RWPE1 (cell line): ENCODE measurements around the gene GCSAM.

Source experiments
- CTCF ChIA-PET: fragments of 350-600 bp; sonication (Branson Sonifier 250); formaldehyde crosslinking; extraction: SDS; loops from one replicate; lab custom pipeline; 2021; lab: Yijun Ruan, JAX
- POLR2A ChIA-PET: fragments of 400-600 bp; formaldehyde crosslinking; extraction: SDS; loops from one replicate; lab custom pipeline; 2020; ENCODE audit warnings: antibody characterized with exemption; ENCODE audit not compliant: low non-redundant PET; lab: Yijun Ruan, JAX
- DNase-seq: peaks from one replicate; pipeline ENCODE4 v3.0.0; 2012; ENCODE audit warnings: low spot score
- H3K27ac ChIP-seq: fragments of 450-650 bp; 2 replicates; pipeline ENCODE4 v1.5.1; 2017
- TF ChIP-seq, protein P1 (sequence below): fragments of 450-650 bp; conservative IDR thresholded peaks from 2 replicates; pipeline ENCODE4 v1.5.1; 2017; ENCODE audit warnings: low read depth, mild to moderate bottlenecking

GCSAM gene

DNA sequence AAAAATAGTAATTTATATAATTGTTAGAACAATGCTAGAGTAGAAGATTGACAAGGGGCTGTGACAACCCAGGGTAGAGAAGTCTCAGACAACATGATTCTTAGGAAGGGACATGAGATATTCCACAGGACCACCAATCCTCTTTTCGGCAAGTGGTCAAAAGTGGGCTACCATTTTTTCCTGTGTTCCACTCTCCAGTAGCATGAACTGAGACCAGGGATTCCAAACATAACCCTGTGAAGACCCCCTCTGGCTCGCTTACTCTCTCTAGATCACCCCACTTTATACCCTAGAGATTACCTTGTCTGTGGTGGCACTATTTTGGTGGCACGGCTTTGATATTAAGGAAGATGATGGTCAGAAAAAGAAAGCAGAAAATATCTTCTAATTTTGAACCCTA lies 960 bp downstream of the GCSAM start:
- no peak for DNase-seq
- POLR2A ChIA-PET = no interaction called here
- CTCF ChIA-PET = no interaction called here
- TF ChIP-seq, protein P1, sequence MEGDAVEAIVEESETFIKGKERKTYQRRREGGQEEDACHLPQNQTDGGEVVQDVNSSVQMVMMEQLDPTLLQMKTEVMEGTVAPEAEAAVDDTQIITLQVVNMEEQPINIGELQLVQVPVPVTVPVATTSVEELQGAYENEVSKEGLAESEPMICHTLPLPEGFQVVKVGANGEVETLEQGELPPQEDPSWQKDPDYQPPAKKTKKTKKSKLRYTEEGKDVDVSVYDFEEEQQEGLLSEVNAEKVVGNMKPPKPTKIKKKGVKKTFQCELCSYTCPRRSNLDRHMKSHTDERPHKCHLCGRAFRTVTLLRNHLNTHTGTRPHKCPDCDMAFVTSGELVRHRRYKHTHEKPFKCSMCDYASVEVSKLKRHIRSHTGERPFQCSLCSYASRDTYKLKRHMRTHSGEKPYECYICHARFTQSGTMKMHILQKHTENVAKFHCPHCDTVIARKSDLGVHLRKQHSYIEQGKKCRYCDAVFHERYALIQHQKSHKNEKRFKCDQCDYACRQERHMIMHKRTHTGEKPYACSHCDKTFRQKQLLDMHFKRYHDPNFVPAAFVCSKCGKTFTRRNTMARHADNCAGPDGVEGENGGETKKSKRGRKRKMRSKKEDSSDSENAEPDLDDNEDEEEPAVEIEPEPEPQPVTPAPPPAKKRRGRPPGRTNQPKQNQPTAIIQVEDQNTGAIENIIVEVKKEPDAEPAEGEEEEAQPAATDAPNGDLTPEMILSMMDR = no peak
- no peak overlapping the region for H3K27ac ChIP-seq

DNA sequence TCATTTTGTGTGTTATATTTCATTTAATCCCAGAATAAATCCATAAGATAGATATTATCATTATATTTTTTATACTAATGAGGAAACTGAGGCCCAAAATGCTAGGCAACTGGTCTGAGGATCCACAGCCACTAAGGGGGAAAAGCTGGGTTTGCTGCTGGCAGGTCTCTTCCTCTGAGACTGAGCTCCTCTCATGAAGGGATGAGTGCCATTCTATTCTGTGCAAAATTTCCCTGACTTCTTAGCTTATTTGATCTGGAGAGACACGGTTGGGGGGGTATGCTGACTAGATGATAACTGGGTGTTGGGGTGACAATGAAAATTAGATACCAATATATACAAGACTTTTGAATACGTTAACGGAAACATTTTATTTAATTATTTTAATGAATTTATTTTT lies 1.9 kb downstream of the GCSAM start:
- H3K27ac ChIP-seq = no peak overlapping the region
- no peak for DNase-seq
- ChIA-PET CTCF (no interaction called here), POLR2A (no interaction called here)
- TF ChIP-seq, protein P1 = no peak

DNA sequence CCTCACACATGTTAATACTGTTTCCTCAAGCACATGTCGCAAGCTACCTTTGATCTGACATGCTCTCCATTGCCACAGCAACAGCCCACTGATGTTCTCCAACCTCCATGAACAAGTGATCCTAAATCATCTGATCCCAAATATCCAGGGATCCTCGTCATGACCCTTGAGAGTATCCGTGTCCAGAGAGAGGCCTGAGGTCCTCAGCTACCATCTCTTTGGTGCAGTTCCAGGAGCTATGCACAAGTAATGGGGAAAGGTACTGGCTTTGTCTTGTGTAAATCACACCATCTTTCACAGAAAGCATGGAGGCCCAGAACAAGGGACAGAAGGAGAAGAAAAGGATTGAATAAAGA lies 2.4 kb downstream of the GCSAM start:
- H3K27ac ChIP-seq = no peak overlapping the region
- no peak for DNase-seq
- ChIA-PET POLR2A (no interaction called here), CTCF (no interaction called here)
- TF ChIP-seq, protein P1 = no peak

DNA sequence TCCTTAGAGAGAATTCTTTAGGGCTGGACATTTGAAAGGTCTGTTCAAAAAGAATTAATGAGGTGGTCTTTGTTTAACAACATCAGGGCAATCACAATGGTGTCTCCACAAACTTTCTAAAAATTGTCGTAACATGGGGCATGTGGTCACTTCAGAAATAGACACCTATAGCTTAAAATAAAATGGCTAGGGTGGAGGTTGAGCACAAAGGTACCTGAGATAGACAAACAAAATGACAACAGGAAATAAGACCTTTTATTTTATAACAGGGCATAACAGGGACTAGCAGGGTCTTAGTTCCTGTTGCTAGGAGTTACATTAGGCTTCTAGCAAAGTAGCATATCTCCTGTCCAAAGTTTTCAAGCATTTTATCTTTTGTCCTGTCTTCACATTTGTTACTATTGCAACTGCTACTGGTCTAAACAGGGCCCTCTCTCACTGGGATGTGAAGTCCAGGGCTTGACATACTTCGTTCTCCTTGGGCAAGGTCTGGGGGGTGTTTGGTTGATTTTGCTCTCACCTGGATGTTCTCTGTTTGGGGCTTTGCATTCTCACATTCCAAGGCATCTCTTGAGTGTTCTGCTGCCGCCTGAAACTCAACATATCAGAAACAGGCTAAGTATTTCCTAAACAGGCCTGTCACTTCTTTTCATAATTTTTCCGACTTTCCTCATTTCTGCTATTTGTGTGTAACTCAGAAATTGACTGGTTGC lies 3.0 kb downstream of the GCSAM start:
- no peak for DNase-seq
- TF ChIP-seq, protein P1 = no peak
- H3K27ac ChIP-seq = no peak overlapping the region
- ChIA-PET CTCF (no interaction called here), POLR2A (no interaction called here)

DNA sequence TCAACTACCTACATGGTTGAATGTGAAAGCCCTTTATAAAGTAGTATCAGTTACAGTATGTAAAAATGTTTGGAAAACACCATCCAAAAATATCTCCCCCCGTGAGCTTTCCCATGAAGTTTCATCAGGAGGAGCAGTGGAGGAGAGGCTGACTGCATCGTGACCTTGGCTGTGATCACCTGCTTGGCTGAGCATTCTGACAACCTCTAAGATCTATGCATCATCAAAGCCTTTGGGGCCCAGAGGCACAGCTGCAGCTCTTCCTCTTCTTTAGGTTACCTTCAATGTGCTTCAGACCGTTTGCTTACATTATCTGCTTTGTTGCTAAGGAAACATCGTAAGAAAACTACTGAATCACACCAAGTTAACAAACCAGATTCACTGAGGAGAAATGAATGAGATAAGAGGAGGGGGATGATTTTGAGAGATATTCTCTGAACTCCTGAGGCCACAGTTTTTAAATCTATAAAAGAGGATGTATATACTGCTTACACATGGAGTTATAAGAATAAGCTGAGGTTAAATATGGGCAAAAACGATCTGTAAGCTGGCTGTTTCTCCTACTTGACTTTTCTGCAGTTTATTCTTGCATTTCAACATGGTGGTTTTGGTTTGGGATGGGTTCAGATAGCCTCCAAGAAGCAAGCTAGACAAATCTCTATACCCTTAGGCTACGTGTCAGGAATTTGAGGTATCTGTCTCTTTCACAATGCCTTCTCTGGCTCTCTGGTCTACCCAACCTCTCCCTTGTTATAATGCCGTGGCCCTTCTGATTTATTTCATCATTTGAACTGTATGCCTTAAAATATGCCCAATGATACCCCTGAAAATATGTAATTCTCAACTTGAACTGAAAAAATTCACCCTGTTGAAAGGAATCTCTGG lies 4.0 kb downstream of the GCSAM start:
- no peak overlapping the region for H3K27ac ChIP-seq
- DNase-seq = peak; percentile 47
- ChIA-PET POLR2A (no interaction called here), CTCF (interaction anchor here (0.6 kb wide), 1 partner anchor 1247 kb away, joined by 3 read pairs; no protein-coding TSS in a partner anchor)
- TF ChIP-seq, protein P1 = no peak

DNA sequence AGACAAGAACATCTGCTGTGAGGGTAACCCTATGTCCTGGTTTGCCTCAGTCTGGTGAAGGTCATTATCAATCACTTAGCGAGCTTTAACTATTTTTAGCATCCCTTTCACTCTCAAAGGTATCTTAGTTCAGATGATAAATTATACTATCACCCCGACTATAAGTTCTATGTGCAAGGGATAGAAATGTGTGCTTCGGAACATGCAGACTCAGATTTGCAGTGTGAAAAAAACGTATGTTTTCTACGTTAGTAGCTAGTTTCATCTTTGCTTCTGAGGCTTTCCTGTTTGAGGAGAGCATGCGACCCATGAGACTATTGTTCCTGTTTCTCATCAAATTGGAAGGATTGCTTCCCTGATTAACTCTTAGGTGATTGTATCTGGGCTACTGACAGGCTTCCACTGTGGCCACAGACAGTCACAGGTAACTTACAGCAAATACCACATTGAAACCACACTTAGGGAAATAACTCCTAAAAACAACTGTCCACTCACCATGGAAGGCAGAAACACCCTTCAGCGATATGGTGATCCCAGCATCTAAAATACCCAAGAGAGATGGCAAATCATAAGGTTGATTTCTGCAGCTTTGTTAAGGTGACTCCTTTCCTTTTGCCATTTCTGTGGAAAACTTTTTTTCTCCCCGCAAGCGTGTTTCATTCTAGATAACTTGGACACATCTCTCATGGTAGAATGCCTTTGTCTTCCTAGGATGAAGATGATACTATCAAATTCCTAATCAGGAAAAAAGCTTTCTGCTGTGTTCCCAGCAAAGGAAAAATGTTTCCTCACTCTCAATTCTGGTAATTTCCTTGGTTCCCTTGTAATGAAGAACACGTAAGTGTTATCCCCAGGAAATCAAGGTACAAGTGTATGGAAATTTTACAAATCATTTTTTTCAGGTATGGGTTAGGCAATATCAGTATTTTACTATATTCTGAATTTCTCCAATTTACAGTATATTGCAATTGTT lies 5.2 kb downstream of the GCSAM start:
- TF ChIP-seq, protein P1 = no peak
- no peak overlapping the region for H3K27ac ChIP-seq
- ChIA-PET CTCF (no interaction called here), POLR2A (no interaction called here)
- no peak for DNase-seq
